Astrocyte of the cerebellum (primary cell): ENCODE results near the gene TMEM184B.

ENCODE experiments used
- DNase-seq: peaks from one replicate; pipeline ENCODE4 v3.0.0-alpha.2; 2011; ENCODE audit warnings: low read depth
- H3K4me3 ChIP-seq: 2 replicates; pipeline ENCODE4 v1.5.1; 2011; ENCODE audit warnings: mild to moderate bottlenecking, low read depth, low read length, moderate library complexity
- CTCF ChIP-seq: IDR thresholded peaks from 2 replicates; pipeline ENCODE4 v1.5.1; 2012; ENCODE audit warnings: low read length, low read depth, moderate library complexity, mild to moderate bottlenecking; ENCODE audit errors: missing control alignments
- in situ Hi-C: cut with HindIII; loops from 2 replicates; pipeline ENCODE4 v1.10.0; 2017; ENCODE audit warnings: low sequenced_read_pairs

The TMEM184B gene

GRCh38 chr22:38316364-38317121, 43.7 kb upstream of the TMEM184B start:
- TF ChIP-seq CTCF: no peak
- H3K4me3 ChIP-seq: peak overlapping the region; percentile 63
- DNase-seq: no peak
- in situ Hi-C loops: no loop called here

GRCh38 chr22:38315823-38316363, 43.1 kb upstream of the TMEM184B start:
- in situ Hi-C loops: no loop called here
- peak overlapping the region; percentile 63 for H3K4me3 ChIP-seq
- no peak for DNase-seq
- no peak for TF ChIP-seq CTCF

GRCh38 chr22:38314933-38315822, 42.4 kb upstream of the TMEM184B start:
- peak overlapping the region; percentile 63 for H3K4me3 ChIP-seq
- TF ChIP-seq CTCF: no peak
- in situ Hi-C loops: no loop called here
- DNase-seq: no peak

- in situ Hi-C loops: no loop called here
- H3K4me3 ChIP-seq: peak overlapping the region; percentile 63
- no peak for DNase-seq
These were observed 41.5 kb upstream of the TMEM184B start for GRCh38 chr22:38314051-38314932.

GRCh38 chr22:38313384-38313955, 40.7 kb upstream of the TMEM184B start:
- peak overlapping the region; percentile 63 for H3K4me3 ChIP-seq

More at GRCh38 chr22:38314051-38314932, 41.5 kb upstream of the TMEM184B start:
- TF ChIP-seq CTCF: no peak

More at GRCh38 chr22:38313384-38313955, 40.7 kb upstream of the TMEM184B start:
- in situ Hi-C loops: no loop called here
- no peak for TF ChIP-seq CTCF
- peak; percentile 81 for DNase-seq
